SH-SY5Y (cell line): ENCODE measurements around the gene CLCNKA.

Experiments
- GATA2 ChIP-seq: IDR thresholded peaks from 2 replicates; pipeline ENCODE4 v1.6.1; 2011; ENCODE audit warnings: mild to moderate bottlenecking, low read depth, low read length
- GATA3 ChIP-seq: IDR thresholded peaks from 2 replicates; pipeline ENCODE4 v1.6.1; 2011; ENCODE audit warnings: low read depth, mild to moderate bottlenecking, low read length, moderate library complexity

Gene CLCNKA

GRCh38 chr1:16076865-16077238 is 55.0 kb downstream of the CLCNKA start:
- TF ChIP-seq GATA2 (peak; percentile 93), GATA3 (no peak)

- TF ChIP-seq GATA2 (no peak), GATA3 (no peak)
These were observed 55.8 kb downstream of the CLCNKA start for GRCh38 chr1:16077406-16078245.

- TF ChIP-seq GATA2 (no peak), GATA3 (no peak)
These were observed 57.3 kb downstream of the CLCNKA start for GRCh38 chr1:16078925-16079656.

- TF ChIP-seq GATA2 = no peak
- no peak for TF ChIP-seq GATA3
These were observed 58.8 kb downstream of the CLCNKA start for GRCh38 chr1:16080422-16081150.

GRCh38 chr1:16081636-16082035 is 59.8 kb downstream of the CLCNKA start:
- TF ChIP-seq GATA3 (no peak), GATA2 (no peak)

GRCh38 chr1:16082283-16083038 is 60.6 kb downstream of the CLCNKA start:
- no peak for TF ChIP-seq GATA2
- no peak for TF ChIP-seq GATA3

GRCh38 chr1:16083486-16083885 is 61.6 kb downstream of the CLCNKA start:
- TF ChIP-seq GATA3 = no peak
- TF ChIP-seq GATA2 = no peak
